RCC 7860 (cell line): ENCODE data around the gene OPCML.

Experiments used
- DNase-seq: peaks from one replicate; pipeline ENCODE4 v3.0.0-alpha.2; 2015; ENCODE audit warnings: low spot score
- FAIRE-seq: peaks from 2 replicates; lab custom pipeline; 2012; peaks lifted over from hg19 to GRCh38; lab: Jason Lieb, UNC

Gene OPCML

DNA sequence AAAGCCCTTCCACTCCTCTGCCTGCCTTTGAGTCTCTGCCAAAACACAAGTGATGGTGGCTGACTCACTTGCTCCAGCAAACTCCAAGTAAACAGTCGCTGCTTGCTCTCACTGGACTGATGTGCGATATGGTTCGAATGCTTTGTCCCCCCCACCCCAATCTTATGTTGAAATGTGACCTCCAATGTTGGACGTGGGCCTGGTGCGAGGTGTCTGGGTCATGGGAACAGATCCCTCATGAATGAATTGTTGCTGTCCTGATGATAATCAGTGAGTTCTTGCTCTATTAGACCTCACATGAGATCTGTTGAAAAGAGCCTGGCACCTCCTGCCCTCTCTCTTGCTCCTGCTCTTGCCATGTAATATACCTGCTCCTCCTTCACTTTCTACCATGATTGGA lies 747.9 kb downstream of the OPCML start:
- DNase-seq (no peak), FAIRE-seq (no peak)

- DNase-seq (no peak), FAIRE-seq (no peak)
Measured at GRCh38 chr11:132782102-132782501, 750.2 kb downstream of the OPCML start.

GRCh38 chr11:132780046-132780445 lies 752.3 kb downstream of the OPCML start:
- DNase-seq: no peak
- FAIRE-seq: no peak

GRCh38 chr11:132779497-132779896 lies 752.8 kb downstream of the OPCML start:
- DNase-seq (no peak), FAIRE-seq (no peak)

DNA sequence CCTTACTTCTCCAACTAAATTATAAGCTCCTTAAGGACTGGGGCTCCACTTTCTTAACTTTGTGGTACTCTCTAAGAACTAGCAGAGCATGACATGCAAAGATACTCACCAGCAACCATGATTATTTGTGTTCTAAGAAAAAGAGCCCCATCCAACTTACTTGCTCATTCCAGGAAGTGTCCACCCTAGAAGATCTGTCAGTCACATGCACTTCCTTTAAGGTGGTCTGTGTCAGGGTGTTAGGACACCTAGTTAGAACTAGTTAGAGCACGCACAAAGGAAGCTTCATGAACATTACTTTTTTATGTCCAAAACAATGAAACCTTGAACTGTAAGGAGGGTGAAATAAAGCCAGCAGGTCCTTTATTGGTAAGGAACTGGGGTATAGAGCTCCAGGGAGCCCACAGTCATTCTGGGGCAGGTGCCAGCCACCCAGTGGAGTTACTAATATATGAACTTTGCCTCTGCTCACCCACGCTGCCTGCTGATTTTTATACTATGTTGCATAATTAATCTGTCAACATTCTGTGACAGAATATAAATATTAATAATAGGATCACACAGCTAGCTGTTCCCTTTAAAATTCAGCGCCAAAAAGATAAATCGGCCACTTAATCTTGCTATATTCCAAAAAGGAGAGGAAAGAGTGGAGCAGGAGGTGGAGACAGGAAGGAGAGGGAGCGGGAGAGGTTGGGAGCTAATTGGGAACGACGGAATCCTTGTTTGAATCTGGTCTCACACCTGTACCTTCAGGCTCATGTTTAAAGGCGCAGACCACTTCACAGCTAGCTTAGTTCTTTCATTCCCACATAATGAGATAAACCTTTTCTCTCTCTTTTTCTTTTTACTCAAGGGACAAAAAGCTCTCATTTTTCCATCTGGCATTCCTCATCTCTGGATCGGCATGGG lies 755.0 kb downstream of the OPCML start:
- DNase-seq (no peak), FAIRE-seq (no peak)

DNA sequence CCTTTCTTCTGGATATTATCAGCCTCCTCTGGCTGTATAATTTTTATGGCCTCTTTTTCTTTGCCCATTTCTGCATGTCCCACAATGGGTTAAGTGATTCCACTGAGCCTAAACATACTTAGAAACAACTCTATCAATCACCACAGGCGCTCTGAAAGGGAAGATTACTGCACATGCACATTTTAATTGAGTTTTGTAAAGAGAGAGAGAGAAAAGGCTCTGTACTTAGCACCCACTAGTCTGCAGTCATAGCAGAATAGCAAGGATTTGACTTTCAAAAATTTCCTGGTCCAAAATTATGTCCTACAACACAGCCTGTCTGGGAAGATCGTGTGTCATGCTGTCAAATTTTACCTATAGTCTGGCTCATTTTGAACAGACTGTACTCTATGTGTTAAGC lies 758.5 kb downstream of the OPCML start:
- DNase-seq (no peak), FAIRE-seq (no peak)

GRCh38 chr11:132772703-132773545 lies 759.4 kb downstream of the OPCML start:
- FAIRE-seq (no peak), DNase-seq (no peak)

- no peak for DNase-seq
- FAIRE-seq: no peak
Measured at GRCh38 chr11:132771746-132772145, 760.6 kb downstream of the OPCML start.

DNA sequence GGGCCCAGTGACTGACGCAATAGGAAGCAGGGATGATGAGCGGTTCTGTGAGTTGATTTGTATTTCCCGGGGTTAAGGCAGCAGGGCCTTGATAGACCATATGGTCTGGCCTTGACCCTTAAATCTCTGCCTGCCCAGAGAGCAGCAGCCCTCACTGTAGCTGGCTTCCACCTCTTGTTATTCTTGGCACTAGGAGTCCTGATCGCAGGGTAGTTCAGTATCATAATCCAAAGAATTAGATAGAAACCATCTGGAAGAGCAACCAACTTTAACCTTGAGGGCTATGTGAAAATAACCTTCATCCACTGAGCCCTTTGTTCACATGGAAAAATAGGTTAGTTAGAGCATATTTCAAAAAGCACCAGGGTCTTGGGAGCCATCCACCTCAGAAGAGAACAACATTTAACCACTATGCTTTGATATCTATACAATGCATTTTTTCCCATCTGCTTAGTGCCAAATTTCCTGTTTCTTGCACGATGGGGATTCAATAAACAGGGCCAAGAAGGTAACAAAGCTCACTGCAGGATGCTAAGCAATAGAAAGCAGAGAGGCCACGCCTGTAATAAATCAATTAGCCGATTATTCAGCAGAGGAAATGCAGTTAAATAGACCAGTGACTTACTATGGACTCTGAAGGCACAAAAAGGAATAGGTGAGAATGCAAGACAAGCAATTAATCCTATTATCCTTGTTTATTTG lies 761.3 kb downstream of the OPCML start:
- DNase-seq: no peak
- FAIRE-seq: no peak

DNA sequence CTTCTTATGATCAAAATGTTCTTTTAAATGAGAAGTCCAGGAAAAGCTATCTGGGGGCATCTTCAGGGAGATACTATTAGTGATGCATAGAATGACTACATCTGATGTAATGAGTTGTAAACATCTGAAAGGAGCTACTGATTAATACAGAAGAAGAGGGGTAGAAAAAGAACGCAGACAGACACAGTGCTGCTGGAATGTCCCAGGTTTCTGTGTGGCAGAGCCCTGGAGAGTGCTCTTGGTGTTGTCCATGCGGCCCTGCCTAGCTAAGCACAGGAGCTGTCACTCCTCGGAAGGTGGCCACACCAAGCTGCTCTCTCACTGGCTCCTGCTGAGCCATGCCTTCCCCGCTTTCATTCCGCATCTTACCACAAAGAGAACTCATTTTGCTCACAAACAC lies 768.8 kb downstream of the OPCML start:
- no peak for DNase-seq
- no peak for FAIRE-seq

- no peak for DNase-seq
- FAIRE-seq: no peak
Measured at GRCh38 chr11:132755934-132756333, 776.4 kb downstream of the OPCML start.

GRCh38 chr11:132751516-132752250 lies 780.6 kb downstream of the OPCML start:
- no peak for DNase-seq
- no peak for FAIRE-seq

- FAIRE-seq (no peak), DNase-seq (no peak)
Measured at GRCh38 chr11:132746305-132746704, 786.0 kb downstream of the OPCML start.

DNA sequence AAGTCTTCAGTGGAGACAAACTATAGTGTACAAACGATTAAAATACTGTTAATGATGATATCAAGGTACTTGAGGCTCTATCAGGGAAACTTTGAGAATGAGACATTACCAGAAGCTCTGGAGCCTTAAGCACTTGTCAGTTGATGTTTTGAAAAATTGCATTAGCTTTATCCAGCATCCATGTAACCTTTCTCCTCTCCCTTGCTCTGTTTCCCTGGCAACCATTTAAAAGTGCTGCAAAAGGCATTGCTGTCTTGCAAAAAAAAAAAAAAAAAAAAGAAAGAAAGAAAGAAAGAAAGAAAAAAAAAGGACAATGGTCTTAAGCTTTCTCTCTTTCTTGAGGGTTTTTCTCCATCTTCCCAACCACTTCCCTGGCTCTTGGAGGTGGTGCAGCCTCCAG lies 787.0 kb downstream of the OPCML start:
- DNase-seq (no peak), FAIRE-seq (no peak)

- FAIRE-seq (no peak), DNase-seq (no peak)
Measured at GRCh38 chr11:132744771-132745170, 787.5 kb downstream of the OPCML start.

DNA sequence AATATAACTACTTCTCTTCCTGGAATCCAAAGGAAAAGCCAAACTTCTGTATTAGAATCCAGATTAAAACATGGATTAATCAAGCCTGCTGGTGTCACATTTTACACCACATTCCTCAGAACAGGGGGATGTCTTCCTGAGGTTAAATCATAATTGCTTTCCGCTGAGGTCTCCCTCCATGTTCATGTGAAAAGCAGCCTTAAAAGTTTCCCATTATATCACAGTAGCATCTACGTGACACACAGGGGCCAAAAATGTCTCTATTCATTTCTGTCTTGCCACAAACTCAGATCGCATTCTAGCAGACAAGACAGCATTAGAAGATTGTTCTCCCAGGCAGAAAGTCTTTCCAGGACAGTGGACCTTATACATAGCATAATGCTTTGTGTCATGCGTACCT lies 788.7 kb downstream of the OPCML start:
- DNase-seq (no peak), FAIRE-seq (no peak)

- FAIRE-seq (no peak), DNase-seq (no peak)
Measured at GRCh38 chr11:132742929-132743328, 789.4 kb downstream of the OPCML start.

DNA sequence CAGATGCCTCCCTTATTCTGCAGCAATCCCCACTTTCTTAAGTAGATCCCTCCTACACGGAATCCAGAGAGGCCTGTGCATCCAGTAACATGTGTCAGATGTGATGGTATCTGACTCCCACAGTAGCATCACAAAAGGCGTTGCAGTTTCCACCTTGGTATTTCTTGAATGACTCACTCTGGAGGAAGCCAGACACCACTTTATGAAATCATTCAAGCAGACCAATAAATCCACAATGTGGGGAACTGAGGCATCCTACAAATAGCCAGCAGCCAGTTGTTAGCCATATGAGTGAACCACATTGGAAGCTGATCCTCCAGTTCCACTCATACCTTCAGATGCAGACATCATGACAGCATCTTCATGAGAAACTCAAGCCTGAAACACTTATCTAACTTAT lies 798.1 kb downstream of the OPCML start:
- FAIRE-seq: peak; percentile 90
- DNase-seq: peak; percentile 94

- FAIRE-seq (no peak), DNase-seq (no peak)
Measured at GRCh38 chr11:132728026-132728425, 804.3 kb downstream of the OPCML start.

DNA sequence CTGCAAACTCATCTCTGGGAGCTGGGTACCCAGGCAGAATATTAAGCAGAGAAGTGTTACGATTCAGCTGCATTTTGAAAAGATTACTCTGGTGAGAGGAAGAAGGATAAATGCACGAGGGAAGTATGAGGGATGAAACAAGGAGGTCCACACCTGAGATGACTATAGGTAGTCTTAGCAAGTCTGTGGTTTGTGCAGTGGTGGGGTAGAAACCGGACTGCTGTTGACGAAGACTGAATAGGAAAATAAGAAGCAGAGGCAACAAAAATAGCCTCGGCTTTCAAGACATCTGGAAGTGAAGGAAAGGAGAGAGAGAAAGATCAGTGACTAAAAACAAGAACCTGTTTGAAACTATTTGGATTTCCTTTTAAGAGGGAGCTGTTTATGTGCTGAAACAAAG lies 810.8 kb downstream of the OPCML start:
- FAIRE-seq: no peak
- DNase-seq: no peak

DNA sequence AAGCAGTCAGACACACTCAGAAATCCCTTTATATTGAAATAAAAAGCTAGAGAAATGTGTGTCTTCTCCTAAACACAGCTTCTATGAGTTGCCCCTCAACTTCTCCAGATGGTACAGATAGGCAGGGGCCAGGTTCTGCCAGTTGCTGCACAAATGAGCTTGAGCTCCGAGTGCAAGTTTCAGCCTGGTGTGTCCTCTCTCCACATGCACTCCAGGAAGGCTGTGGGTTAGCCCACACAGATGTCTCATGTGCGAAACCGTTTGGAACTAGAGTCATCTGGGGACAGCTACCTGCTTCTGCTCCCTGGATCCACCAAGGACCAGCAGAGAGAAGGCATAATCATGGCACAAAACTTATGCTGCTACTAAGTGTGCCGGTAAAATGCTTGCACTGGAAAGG lies 812.6 kb downstream of the OPCML start:
- no peak for FAIRE-seq
- no peak for DNase-seq
